Loucy (cell line): Measurements from ENCODE around the gene CACNA2D4.

Source experiments
- CTCF ChIP-seq: fragments of 200-600 bp; sonication (generic); conservative IDR thresholded peaks from 2 replicates; pipeline ENCODE4 v1.5.1; 2014; ENCODE audit warnings: mild to moderate bottlenecking, antibody characterized with exemption, low read length
- EZH2phosphoT487 ChIP-seq: fragments of 200-600 bp; IDR thresholded peaks from 2 replicates; pipeline ENCODE4 v1.6.1; 2018; ENCODE audit warnings: antibody characterized with exemption, mild to moderate bottlenecking, moderate library complexity, borderline replicate concordance

DNA sequence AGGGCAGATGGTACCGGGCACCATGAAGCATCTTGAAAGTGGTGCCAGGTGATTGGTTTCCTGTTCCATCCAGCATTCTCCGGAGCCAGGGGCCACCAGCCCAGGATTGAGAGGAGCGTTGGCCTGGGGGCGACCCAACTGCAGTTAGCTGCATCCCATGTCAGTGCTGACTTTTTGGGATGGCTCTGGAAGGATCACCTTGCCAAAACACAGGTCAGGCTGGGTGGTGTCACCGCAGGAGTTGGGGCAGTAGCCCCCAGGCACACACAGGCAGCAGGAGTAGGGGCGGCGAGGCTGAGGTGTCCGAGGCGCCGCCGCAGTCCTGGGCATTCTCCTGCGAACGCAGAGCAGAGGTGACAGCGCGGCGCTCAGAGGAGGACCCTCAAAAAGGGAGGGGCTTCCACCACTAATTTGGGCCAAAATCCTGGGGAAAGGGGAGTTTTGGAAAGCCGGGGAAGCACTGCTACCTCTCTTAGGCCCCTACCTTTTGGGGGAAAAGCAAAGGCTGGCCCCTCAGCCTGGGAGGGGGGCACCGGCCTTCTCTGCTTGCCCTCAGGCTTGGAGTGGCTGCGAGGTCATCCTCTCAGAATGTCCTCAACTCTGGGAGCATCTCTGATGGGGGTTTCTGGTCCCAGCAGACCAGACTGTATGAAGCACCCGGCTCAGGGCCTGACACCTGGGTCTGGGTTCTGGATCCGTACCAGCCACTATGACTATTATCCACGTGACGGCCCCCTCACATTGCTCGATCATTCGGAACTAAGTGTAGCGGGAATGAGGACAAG, 124.8 kb downstream of the CACNA2D4 start:
- TF ChIP-seq EZH2phosphoT487 (no peak), CTCF (no peak)
